ENCODE results near the gene GMCL2.

DNA sequence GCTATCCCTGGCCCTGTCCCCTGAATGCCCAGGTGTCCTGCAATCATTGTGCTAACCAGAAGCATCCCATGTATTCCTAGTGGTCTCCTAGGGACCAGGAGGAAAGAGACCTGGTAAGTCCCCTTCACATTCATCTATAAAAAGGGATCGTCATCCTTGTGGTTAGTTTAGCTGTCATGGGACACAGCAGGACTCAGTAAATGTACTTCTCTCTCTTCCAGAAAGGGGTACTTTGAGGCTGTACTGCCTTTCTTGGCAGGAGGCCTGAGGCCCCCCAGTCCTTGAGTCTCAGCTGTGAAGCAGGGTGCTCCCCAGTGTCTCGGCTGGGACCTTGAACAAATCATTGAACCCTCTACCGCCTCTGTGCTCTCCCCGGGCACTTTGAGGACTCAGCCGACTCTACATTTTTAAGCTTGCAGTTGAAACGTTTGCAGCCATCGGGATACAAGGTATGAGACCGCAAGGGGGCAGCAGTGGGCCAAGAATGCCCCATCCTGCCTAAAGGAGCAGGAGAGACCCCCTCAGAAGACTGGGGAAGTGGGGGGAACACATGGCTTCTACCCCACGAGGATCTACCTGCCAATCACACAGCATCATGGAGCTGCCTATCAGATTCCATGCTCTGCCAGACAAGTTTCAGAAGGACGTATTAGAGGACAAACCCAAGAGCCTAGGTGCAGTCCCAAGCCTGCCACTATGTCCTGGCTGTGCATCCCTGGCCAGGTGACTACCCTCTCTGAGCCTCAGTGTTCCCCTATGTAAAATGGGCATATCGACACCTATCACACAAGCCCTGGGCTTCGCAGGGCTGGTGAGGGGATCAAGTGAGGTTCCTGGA is 47.8 kb upstream of the GMCL2 start:
- TF ChIP-seq CTCF (IDR thresholded peaks at IDR 0.05) (no peak), POLR2A (IDR thresholded peaks at IDR 0.05) (no peak)

Measured in ovary (tissue), 3 donors.